Peyer's patch (tissue), 4 donors: Measurements from ENCODE around the gene WDR43. TPM values are rescaled to one million over a fixed set of nuclear protein-coding genes. Genes with fewer than 3 reads are reported as not detected.

ENCODE experiments used
- DNase-seq, 3 donors: peaks; one replicate each; pipeline ENCODE4 v3.0.0-alpha.2; 2017 to 2019
- H3K27ac ChIP-seq, 4 donors: fragments of 200-600 bp; sonication (generic); one replicate each; pipeline ENCODE4 v1.5.1; 2016 to 2019
- H3K27me3 ChIP-seq, 2 donors: fragments of 200-600 bp; sonication (generic); one replicate each; pipeline ENCODE4 v1.5.1; 2019
- H3K36me3 ChIP-seq, 3 donors: fragments of 200-600 bp; sonication (generic); one replicate each; pipeline ENCODE4 v1.5.1; 2016 to 2019
- H3K4me1 ChIP-seq, 4 donors: fragments of 200-600 bp; sonication (generic); one replicate each; pipeline ENCODE4 v1.5.1; 2016 to 2019
- H3K4me3 ChIP-seq, 4 donors: fragments of 200-600 bp; sonication (generic); 1 replicate in 3 of 4; 2 replicates in 1 of 4; pipeline ENCODE4 v1.5.1; 2016 to 2019; ENCODE audit warnings: mild to moderate bottlenecking in 1 of 4
- H3K9me3 ChIP-seq, 4 donors: fragments of 200-600 bp; sonication (generic); one replicate each; pipeline ENCODE4 v1.5.1; 2016 to 2019; ENCODE audit warnings: mild to moderate bottlenecking in 1 of 4
- CTCF ChIP-seq, 6 experiments: fragments of 450-650 bp in 4 of 6; fragments of 200-600 bp in 2 of 6; sonication (generic) in 1 of 6; IDR thresholded peaks; one replicate each; pipeline ENCODE4 v1.5.1; 2017 to 2019; ENCODE audit warnings: antibody characterized with exemption in 6 of 6, mild to moderate bottlenecking in 3 of 6, moderate library complexity in 1 of 6
- POLR2A ChIP-seq, 2 donors: fragments of 450-650 bp; IDR thresholded peaks; one replicate each; pipeline ENCODE4 v1.5.1; 2017; ENCODE audit warnings: antibody characterized with exemption in 2 of 2, mild to moderate bottlenecking in 2 of 2, moderate library complexity in 2 of 2
- total RNA-seq, 4 donors: library from RNA; depleted of rRNA; stranded (reverse); fragments of >200 nt; gene quantifications; one replicate each; pipeline ENCODE4 v1.1.0, GENCODE V29; 2016

Gene WDR43
- total RNA-seq, 4 donors from 2014 or later = 17.4 to 98.2 (median 24.4) TPM

- no peak for TF ChIP-seq POLR2A (IDR thresholded peaks at IDR 0.05)
- peak in 3 of 6 experiments; percentile 9 to 26 (median 15) for TF ChIP-seq CTCF (IDR thresholded peaks at IDR 0.05)
- Histone ChIP-seq H3K27ac (peak overlapping the region in 3 of 4 donors; percentile 44 to 59 (median 48)), H3K4me3 (no peak overlapping the region), H3K9me3 (no peaks in the 10 kb centered on the region), H3K36me3 (peaks cover 0 to 16% (median 0%) of the 10 kb centered on the region in 3 donors), H3K4me1 (no peaks in the 10 kb centered on the region), H3K27me3 (no peaks in the 10 kb centered on the region)
- no peak for DNase-seq
These were observed 58.4 kb downstream of the WDR43 start for GRCh38 chr2:28952836-28953211.

- no peak overlapping the region for H3K4me3 ChIP-seq
- no peaks in the 10 kb centered on the region for H3K36me3 ChIP-seq
- H3K27me3 ChIP-seq = no peaks in the 10 kb centered on the region
- H3K27ac ChIP-seq = no peak overlapping the region
- no peak for DNase-seq
- peaks cover 0 to 4% (median 0%) of the 10 kb centered on the region in 4 donors for H3K4me1 ChIP-seq
- H3K9me3 ChIP-seq = no peaks in the 10 kb centered on the region
- no peak for TF ChIP-seq POLR2A (IDR thresholded peaks at IDR 0.05)
- TF ChIP-seq CTCF (IDR thresholded peaks at IDR 0.05) = no peak
These were observed 61.0 kb downstream of the WDR43 start for GRCh38 chr2:28955467-28955866.

- no peaks in the 10 kb centered on the region for H3K27me3 ChIP-seq
- no peak for TF ChIP-seq CTCF (IDR thresholded peaks at IDR 0.05)
- TF ChIP-seq POLR2A (IDR thresholded peaks at IDR 0.05) = no peak
- no peak for DNase-seq
- no peak overlapping the region for H3K4me3 ChIP-seq
- H3K27ac ChIP-seq = no peak overlapping the region
- no peaks in the 10 kb centered on the region for H3K36me3 ChIP-seq
- peaks cover 0 to 4% (median 0%) of the 10 kb centered on the region in 4 donors for H3K4me1 ChIP-seq
- no peaks in the 10 kb centered on the region for H3K9me3 ChIP-seq
These were observed 62.0 kb downstream of the WDR43 start for GRCh38 chr2:28956415-28956826.

- DNase-seq = no peak
- H3K4me3 ChIP-seq = no peak overlapping the region
- no peaks in the 10 kb centered on the region for H3K9me3 ChIP-seq
- no peaks in the 10 kb centered on the region for H3K27me3 ChIP-seq
- no peak overlapping the region for H3K27ac ChIP-seq
- peaks cover 0 to 4% (median 0%) of the 10 kb centered on the region in 4 donors for H3K4me1 ChIP-seq
- TF ChIP-seq POLR2A (IDR thresholded peaks at IDR 0.05) = no peak
- peak in 2 of 6 experiments; percentile 54 to 62 for TF ChIP-seq CTCF (IDR thresholded peaks at IDR 0.05)
- H3K36me3 ChIP-seq = no peaks in the 10 kb centered on the region
These were observed 62.4 kb downstream of the WDR43 start for GRCh38 chr2:28956890-28957289.

- Histone ChIP-seq H3K27me3 (no peaks in the 10 kb centered on the region), H3K4me1 (peaks cover 0 to 4% (median 0%) of the 10 kb centered on the region in 4 donors), H3K9me3 (no peaks in the 10 kb centered on the region), H3K4me3 (no peak overlapping the region), H3K36me3 (no peaks in the 10 kb centered on the region), H3K27ac (no peak overlapping the region)
- TF ChIP-seq CTCF (IDR thresholded peaks at IDR 0.05) (peak; percentile 40 to 83 (median 74)), POLR2A (IDR thresholded peaks at IDR 0.05) (no peak)
- peak in 1 of 3 donors; percentile 55 for DNase-seq
These were observed 64.2 kb downstream of the WDR43 start for GRCh38 chr2:28958689-28959088.

- H3K36me3 ChIP-seq = no peaks in the 10 kb centered on the region
- peaks cover 0 to 4% (median 0%) of the 10 kb centered on the region in 4 donors for H3K4me1 ChIP-seq
- TF ChIP-seq CTCF (IDR thresholded peaks at IDR 0.05) = no peak
- TF ChIP-seq POLR2A (IDR thresholded peaks at IDR 0.05) = no peak
These were observed 65.9 kb downstream of the WDR43 start for GRCh38 chr2:28960401-28960800.

More at GRCh38 chr2:28960401-28960800, 65.9 kb downstream of the WDR43 start:
- no peak for DNase-seq
- no peak overlapping the region for H3K4me3 ChIP-seq
- H3K27ac ChIP-seq = no peak overlapping the region
- H3K9me3 ChIP-seq = no peaks in the 10 kb centered on the region
- H3K27me3 ChIP-seq = no peaks in the 10 kb centered on the region
